Measurements from ENCODE around the gene MACROH2A2.

GRCh38 chr10:70032667-70033289, 19.9 kb upstream of the MACROH2A2 start:
- TF ChIP-seq POLR2AphosphoS5 (IDR thresholded peaks at IDR 0.05), result no peak
- no peak for TF ChIP-seq EP300 (IDR thresholded peaks at IDR 0.05)
- no peak for TF ChIP-seq CTCF (IDR thresholded peaks at IDR 0.05)
